Measurements from ENCODE around the gene STARD10.

Gene STARD10

GRCh38 chr11:72706579-72706978, 87.3 kb downstream of the STARD10 start:
- no peak for DNase-seq (ENCODE audit: low read depth in 2 of 2)

GRCh38 chr11:72705442-72706365, 88.1 kb downstream of the STARD10 start:
- DNase-seq (ENCODE audit: low read depth in 2 of 2) = no peak

GRCh38 chr11:72704783-72705265, 89.0 kb downstream of the STARD10 start:
- no peak for DNase-seq (ENCODE audit: low read depth in 2 of 2)

Data from fibroblast of skin of left quadriceps (primary cell).